Measurements from ENCODE around the gene DYSF. TPM values are rescaled to one million over a fixed set of nuclear protein-coding genes. Genes with fewer than 3 reads are reported as not detected.

Gene DYSF
- total and polyA plus RNA-seq, 2 donors (not counting 3 experiments of a cell fraction or from before 2014, with no cell fraction given), result 50.9 to 152 TPM

DNA sequence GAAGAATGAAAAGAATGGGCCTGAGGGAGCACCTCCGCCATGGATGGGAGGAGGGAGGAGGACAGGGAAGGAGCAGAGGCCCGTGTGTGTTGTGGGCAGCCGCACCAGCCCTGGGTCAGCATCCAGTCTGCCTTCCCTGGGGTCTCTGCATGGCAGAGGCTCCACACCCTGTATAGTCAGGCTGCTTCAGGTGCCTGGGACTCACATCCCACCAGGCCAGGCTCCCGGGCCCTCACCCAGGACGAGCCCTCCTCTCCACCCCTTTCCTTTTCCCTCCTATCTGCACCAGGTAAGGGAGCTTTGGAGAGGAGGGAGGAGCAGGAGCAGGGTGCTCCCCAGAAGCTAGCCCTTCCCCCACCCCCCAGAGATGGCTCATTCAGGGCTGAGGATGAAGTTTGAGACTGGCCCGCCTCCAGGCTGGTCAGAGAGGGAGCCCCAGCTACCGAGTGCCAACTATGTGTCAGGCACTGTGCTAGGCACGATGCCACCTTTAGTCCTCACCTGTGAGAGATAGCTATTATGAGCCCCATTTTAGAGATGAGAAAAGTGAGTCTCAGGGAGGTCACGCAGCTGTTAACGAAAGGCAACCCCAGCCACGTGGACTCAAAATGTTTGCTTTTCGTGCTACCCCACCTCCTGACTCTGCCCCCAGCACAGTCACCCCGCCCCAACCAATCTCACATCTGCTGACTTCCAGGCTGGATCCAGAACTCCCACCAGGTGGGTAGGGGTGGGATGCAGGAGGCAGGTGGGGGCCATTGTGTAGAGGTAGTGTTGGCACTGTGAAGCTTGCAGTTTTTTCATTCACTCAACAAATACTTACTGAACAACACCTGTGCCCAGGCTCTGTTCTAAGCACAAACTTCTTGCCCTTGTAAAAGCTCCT is 242.1 kb downstream of the DYSF start:
- H3K4me1 ChIP-seq (ENCODE audit: control insufficient read depth, extremely low read depth, insufficient read depth, low read length), result no peaks in the 10 kb centered on the region
- dilution Hi-C loops (cut with MboI; ENCODE audit: extremely low pct_ligation_motif_present, low sequenced_read_pairs), result no loop called here
- BruUV-seq (replicated peaks), result no TSS peak

More for the DNA sequence above, 242.1 kb downstream of the DYSF start:
- H3K27ac ChIP-seq (ENCODE audit: insufficient read depth, low read depth, low read length), result no peak overlapping the region
- no peaks in the 10 kb centered on the region for H3K9me3 ChIP-seq (replicated peaks; ENCODE audit: control insufficient read depth, insufficient read depth, low read length)
- H3K27me3 ChIP-seq (ENCODE audit: control insufficient read depth in 2 of 2, insufficient read depth in 2 of 2, low read length in 2 of 2), result no peaks in the 10 kb centered on the region
- H4K20me1 ChIP-seq (replicated peaks; ENCODE audit: control insufficient read depth, extremely low read depth, insufficient read depth, low read length), result no peaks in the 10 kb centered on the region
- no peak overlapping the region for H3K4me3 ChIP-seq (replicated peaks in 1 of 3; ENCODE audit: insufficient read depth in 1 of 3, low read depth in 1 of 3, low read length in 3 of 3)
- H3K36me3 ChIP-seq (ENCODE audit: control insufficient read depth in 2 of 2, extremely low read depth in 1 of 2, insufficient read depth in 2 of 2, low read length in 2 of 2), result no peaks in the 10 kb centered on the region
- TF ChIP-seq POLR2AphosphoS5 (IDR thresholded peaks at IDR 0.05; ENCODE audit: insufficient read depth, low read depth, low read length) (no peak), FOS (IDR thresholded peaks at IDR 0.05; ENCODE audit: borderline replicate concordance, insufficient read depth, low read length) (no peak), JUN (IDR thresholded peaks at IDR 0.05; ENCODE audit: borderline replicate concordance, insufficient read depth, insufficient read length, low read depth) (no peak), GATA2 (IDR thresholded peaks at IDR 0.05; ENCODE audit: insufficient read depth, insufficient read length, low read depth, low read length) (no peak), POLR2A (IDR thresholded peaks at IDR 0.05; ENCODE audit: low read depth, low read length) (no peak), MYC (IDR thresholded peaks at IDR 0.05; ENCODE audit: low read depth, low read length) (no peak), MAX (IDR thresholded peaks at IDR 0.05; ENCODE audit: insufficient read depth, insufficient read length) (no peak), EZH2 (IDR thresholded peaks at IDR 0.05; ENCODE audit: borderline replicate concordance, low read depth, low read length, severe bottlenecking) (no peak)
- TF ChIP-seq, protein P1, sequence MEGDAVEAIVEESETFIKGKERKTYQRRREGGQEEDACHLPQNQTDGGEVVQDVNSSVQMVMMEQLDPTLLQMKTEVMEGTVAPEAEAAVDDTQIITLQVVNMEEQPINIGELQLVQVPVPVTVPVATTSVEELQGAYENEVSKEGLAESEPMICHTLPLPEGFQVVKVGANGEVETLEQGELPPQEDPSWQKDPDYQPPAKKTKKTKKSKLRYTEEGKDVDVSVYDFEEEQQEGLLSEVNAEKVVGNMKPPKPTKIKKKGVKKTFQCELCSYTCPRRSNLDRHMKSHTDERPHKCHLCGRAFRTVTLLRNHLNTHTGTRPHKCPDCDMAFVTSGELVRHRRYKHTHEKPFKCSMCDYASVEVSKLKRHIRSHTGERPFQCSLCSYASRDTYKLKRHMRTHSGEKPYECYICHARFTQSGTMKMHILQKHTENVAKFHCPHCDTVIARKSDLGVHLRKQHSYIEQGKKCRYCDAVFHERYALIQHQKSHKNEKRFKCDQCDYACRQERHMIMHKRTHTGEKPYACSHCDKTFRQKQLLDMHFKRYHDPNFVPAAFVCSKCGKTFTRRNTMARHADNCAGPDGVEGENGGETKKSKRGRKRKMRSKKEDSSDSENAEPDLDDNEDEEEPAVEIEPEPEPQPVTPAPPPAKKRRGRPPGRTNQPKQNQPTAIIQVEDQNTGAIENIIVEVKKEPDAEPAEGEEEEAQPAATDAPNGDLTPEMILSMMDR (IDR thresholded peaks at IDR 0.05; ENCODE audit: extremely low read depth in 1 of 2, insufficient read depth in 1 of 2, low read depth in 1 of 2, low read length in 2 of 2), result no peak
- H3K9ac ChIP-seq (replicated peaks; ENCODE audit: extremely low read depth, insufficient read depth, low read length), result no peak overlapping the region
- POLR2A ChIA-PET, result no interaction called here
- CTCF ChIA-PET, result interaction anchor here (0.9 to 4.7 kb wide), 5 partner anchors 13 to 104 kb away, joined by 3 to 22 read pairs (median 3); no protein-coding TSS in a partner anchor
- intact Hi-C loops (cut with micrococcal nuclease), result no loop called here
- H2AFZ ChIP-seq (ENCODE audit: low read depth, low read length), result no peak overlapping the region
- no peaks in the 10 kb centered on the region for H3K9me1 ChIP-seq (replicated peaks; ENCODE audit: control insufficient read depth, extremely low read depth, insufficient read depth, low read length)
- FAIRE-seq, result no peak
- no peak overlapping the region for H3K4me2 ChIP-seq (ENCODE audit: insufficient read depth, low read length)
- no peaks in the 10 kb centered on the region for H3K79me2 ChIP-seq (ENCODE audit: control insufficient read depth, insufficient read depth, low read length)
- no peak for DNase-seq (ENCODE audit: low read depth, low spot score)

All from endothelial cell of umbilical vein (primary cell).